SU-DHL-6 (cell line): ENCODE measurements around the gene PRDM1.

Source experiments
- CTCF ChIP-seq: fragments of 200-600 bp; sonication (generic); IDR thresholded peaks from one replicate; pipeline ENCODE4 v1.5.1; 2017; ENCODE audit warnings: antibody characterized with exemption, mild to moderate bottlenecking, low read length, moderate library complexity; ENCODE audit not compliant: insufficient read depth, poor library complexity, severe bottlenecking
- EZH2phosphoT487 ChIP-seq: fragments of 200-600 bp; sonication (generic), shearing (Covaris generic); conservative IDR thresholded peaks from 2 replicates; pipeline ENCODE4 v1.6.1; 2018; ENCODE audit warnings: mild to moderate bottlenecking, antibody characterized with exemption, low read length, moderate library complexity, mixed read lengths

GRCh38 chr6:106099235-106099537, 13.1 kb downstream of the PRDM1 start:
- TF ChIP-seq CTCF, result no peak
- TF ChIP-seq EZH2phosphoT487, result no peak
